ENCODE data around the gene ATRN. TPM values are rescaled to one million over a fixed set of nuclear protein-coding genes. Genes with fewer than 3 reads are reported as not detected.

ATRN gene
- total RNA-seq, 1 experiment from 2014 or later = 19.9 TPM

- ATAC-seq = no peak
- DNase-seq (ENCODE audit: low spot score) = no peak
Observed at GRCh38 chr20:3661814-3662665, 191.2 kb downstream of the ATRN start.

More at GRCh38 chr20:3661814-3662665, 191.2 kb downstream of the ATRN start:
- Mint-ChIP-seq H3K4me3 (peak overlapping the region; percentile 51), H3K27ac (no peak overlapping the region), H3K36me3 (no peaks in the 10 kb centered on the region), H3K27me3 (ENCODE audit: low read depth) (peaks cover 63% of the 10 kb centered on the region), H3K4me1 (peaks cover 16% of the 10 kb centered on the region), H3K9me3 (no peaks in the 10 kb centered on the region)
- CTCF ChIA-PET = interaction anchor here (0.9 to 1.9 kb wide), 5 partner anchors 10 to 106 kb away, joined by 3 to 13 read pairs (median 5); partner anchors contain the start of gene ADISSP
- POLR2A ChIA-PET = no interaction called here
- no peak for TF ChIP-seq E2F5 (CRISPR knock-in tag; IDR thresholded peaks at IDR 0.05)
- TF ChIP-seq PRDM15 (CRISPR knock-in tag; IDR thresholded peaks at IDR 0.05) = no peak
- no peak for TF ChIP-seq HMGA2 (CRISPR knock-in tag; IDR thresholded peaks at IDR 0.05)
- no peak for TF ChIP-seq ZSCAN18 (CRISPR knock-in tag; IDR thresholded peaks at IDR 0.05)
- TF ChIP-seq USF1 (CRISPR knock-in tag; IDR thresholded peaks at IDR 0.05) = no peak
- no peak for TF ChIP-seq ZNF219 (CRISPR knock-in tag; IDR thresholded peaks at IDR 0.05; ENCODE audit: borderline replicate concordance)
- no peak for TF ChIP-seq E2F1 (CRISPR knock-in tag; IDR thresholded peaks at IDR 0.05)
